Measurements from ENCODE around the gene CYCS. TPM values are rescaled to one million over a fixed set of nuclear protein-coding genes. Genes with fewer than 3 reads are reported as not detected.

CYCS gene
- total and polyA plus RNA-seq, 3 donors from 2014 or later = 32.0 to 127 (median 38.5) TPM

- intact Hi-C loops (cut with DNase I; ENCODE audit: low total_unique reads) = no loop called here
- DNase-seq = no peak
- H3K27ac ChIP-seq = no peak overlapping the region
- no peak overlapping the region for H3K4me3 ChIP-seq
- no peaks in the 10 kb centered on the region for H3K9me3 ChIP-seq
- no peaks in the 10 kb centered on the region for H3K4me1 ChIP-seq
- H3K27me3 ChIP-seq = no peaks in the 10 kb centered on the region
- WGBS, 2 donors = 57 to 58% methylated on average over 1 of the region's 1 CpG
- no peaks in the 10 kb centered on the region for H3K36me3 ChIP-seq (ENCODE audit: low read depth, missing control alignments)
- TF ChIP-seq POLR2A (IDR thresholded peaks at IDR 0.05) = no peak
- TF ChIP-seq CTCF (IDR thresholded peaks at IDR 0.05) = no peak
Observed at GRCh38 chr7:25134358-25135010, 9.4 kb upstream of the CYCS start.

GRCh38 chr7:25132430-25132829 is 7.4 kb upstream of the CYCS start:
- Histone ChIP-seq H3K27ac (no peak overlapping the region), H3K36me3 (ENCODE audit: low read depth, missing control alignments) (no peaks in the 10 kb centered on the region), H3K9me3 (no peaks in the 10 kb centered on the region), H3K27me3 (no peaks in the 10 kb centered on the region), H3K4me1 (no peaks in the 10 kb centered on the region), H3K4me3 (no peak overlapping the region)
- WGBS, 2 donors = 77 to 88% methylated on average over 1 of the region's 1 CpG
- DNase-seq = no peak
- intact Hi-C loops (cut with DNase I; ENCODE audit: low total_unique reads) = no loop called here
- no peak for TF ChIP-seq POLR2A (IDR thresholded peaks at IDR 0.05)
- TF ChIP-seq CTCF (IDR thresholded peaks at IDR 0.05) = no peak

- Histone ChIP-seq H3K36me3 (ENCODE audit: low read depth, missing control alignments) (no peaks in the 10 kb centered on the region), H3K4me3 (no peak overlapping the region), H3K27me3 (no peaks in the 10 kb centered on the region), H3K9me3 (no peaks in the 10 kb centered on the region), H3K27ac (peak overlapping the region; percentile 98), H3K4me1 (peaks cover 6% of the 10 kb centered on the region)
- TF ChIP-seq CTCF (IDR thresholded peaks at IDR 0.05) (no peak), POLR2A (IDR thresholded peaks at IDR 0.05) (no peak)
- DNase-seq = no peak
- 43 to 57% methylated on average over 2 of the region's 2 CpGs for WGBS, 2 donors
- intact Hi-C loops (cut with DNase I; ENCODE audit: low total_unique reads) = no loop called here
Observed at GRCh38 chr7:25126751-25127150, 1.7 kb upstream of the CYCS start.

- H3K36me3 ChIP-seq (ENCODE audit: low read depth, missing control alignments) = no peaks in the 10 kb centered on the region
- peak overlapping the region; percentile 98 to 99 for H3K4me3 ChIP-seq
- no peak for DNase-seq
- intact Hi-C loops (cut with DNase I; ENCODE audit: low total_unique reads) = no loop called here
- 0 to 1% methylated on average over 25 to 32 of the region's 32 CpGs for WGBS, 2 donors
- H3K9me3 ChIP-seq = no peaks in the 10 kb centered on the region
- H3K4me1 ChIP-seq = peaks cover 6% of the 10 kb centered on the region
- no peaks in the 10 kb centered on the region for H3K27me3 ChIP-seq
- TF ChIP-seq CTCF (IDR thresholded peaks at IDR 0.05) (no peak), POLR2A (IDR thresholded peaks at IDR 0.05) (no peak)
- peak overlapping the region; percentile 98 for H3K27ac ChIP-seq
Observed at GRCh38 chr7:25124465-25125136, 459 bp downstream of the CYCS start.

- intact Hi-C loops (cut with DNase I; ENCODE audit: low total_unique reads) = no loop called here
- peaks cover 6% of the 10 kb centered on the region for H3K4me1 ChIP-seq
- H3K36me3 ChIP-seq (ENCODE audit: low read depth, missing control alignments) = no peaks in the 10 kb centered on the region
- no peak for DNase-seq
- TF ChIP-seq CTCF (IDR thresholded peaks at IDR 0.05) (no peak), POLR2A (IDR thresholded peaks at IDR 0.05) (no peak)
- H3K27me3 ChIP-seq = no peaks in the 10 kb centered on the region
- H3K27ac ChIP-seq = no peak overlapping the region
- H3K9me3 ChIP-seq = no peaks in the 10 kb centered on the region
- H3K4me3 ChIP-seq = no peak overlapping the region
Observed at GRCh38 chr7:25122373-25122772, 2.7 kb downstream of the CYCS start.
